ENCODE data around the gene LRRC8D. TPM values are rescaled to one million over a fixed set of nuclear protein-coding genes. Genes with fewer than 3 reads are reported as not detected.

Gene LRRC8D
- total and polyA plus RNA-seq, 8 donors: under 0.01 to 13.8 (median 5.2) TPM

- H3K27ac ChIP-seq: no peak overlapping the region
- intact Hi-C loops (cut with DNase I; ENCODE audit: low total_unique reads): no loop called here
- TF ChIP-seq POLR2A (IDR thresholded peaks at IDR 0.05): no peak
- TF ChIP-seq EP300 (IDR thresholded peaks at IDR 0.05): no peak
- TF ChIP-seq, protein P1, sequence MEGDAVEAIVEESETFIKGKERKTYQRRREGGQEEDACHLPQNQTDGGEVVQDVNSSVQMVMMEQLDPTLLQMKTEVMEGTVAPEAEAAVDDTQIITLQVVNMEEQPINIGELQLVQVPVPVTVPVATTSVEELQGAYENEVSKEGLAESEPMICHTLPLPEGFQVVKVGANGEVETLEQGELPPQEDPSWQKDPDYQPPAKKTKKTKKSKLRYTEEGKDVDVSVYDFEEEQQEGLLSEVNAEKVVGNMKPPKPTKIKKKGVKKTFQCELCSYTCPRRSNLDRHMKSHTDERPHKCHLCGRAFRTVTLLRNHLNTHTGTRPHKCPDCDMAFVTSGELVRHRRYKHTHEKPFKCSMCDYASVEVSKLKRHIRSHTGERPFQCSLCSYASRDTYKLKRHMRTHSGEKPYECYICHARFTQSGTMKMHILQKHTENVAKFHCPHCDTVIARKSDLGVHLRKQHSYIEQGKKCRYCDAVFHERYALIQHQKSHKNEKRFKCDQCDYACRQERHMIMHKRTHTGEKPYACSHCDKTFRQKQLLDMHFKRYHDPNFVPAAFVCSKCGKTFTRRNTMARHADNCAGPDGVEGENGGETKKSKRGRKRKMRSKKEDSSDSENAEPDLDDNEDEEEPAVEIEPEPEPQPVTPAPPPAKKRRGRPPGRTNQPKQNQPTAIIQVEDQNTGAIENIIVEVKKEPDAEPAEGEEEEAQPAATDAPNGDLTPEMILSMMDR (IDR thresholded peaks at IDR 0.05): no peak
- TF ChIP-seq POLR2AphosphoS5 (IDR thresholded peaks at IDR 0.05): no peak
Measured at GRCh38 chr1:89855413-89856123, 34.7 kb downstream of the LRRC8D start.

DNA sequence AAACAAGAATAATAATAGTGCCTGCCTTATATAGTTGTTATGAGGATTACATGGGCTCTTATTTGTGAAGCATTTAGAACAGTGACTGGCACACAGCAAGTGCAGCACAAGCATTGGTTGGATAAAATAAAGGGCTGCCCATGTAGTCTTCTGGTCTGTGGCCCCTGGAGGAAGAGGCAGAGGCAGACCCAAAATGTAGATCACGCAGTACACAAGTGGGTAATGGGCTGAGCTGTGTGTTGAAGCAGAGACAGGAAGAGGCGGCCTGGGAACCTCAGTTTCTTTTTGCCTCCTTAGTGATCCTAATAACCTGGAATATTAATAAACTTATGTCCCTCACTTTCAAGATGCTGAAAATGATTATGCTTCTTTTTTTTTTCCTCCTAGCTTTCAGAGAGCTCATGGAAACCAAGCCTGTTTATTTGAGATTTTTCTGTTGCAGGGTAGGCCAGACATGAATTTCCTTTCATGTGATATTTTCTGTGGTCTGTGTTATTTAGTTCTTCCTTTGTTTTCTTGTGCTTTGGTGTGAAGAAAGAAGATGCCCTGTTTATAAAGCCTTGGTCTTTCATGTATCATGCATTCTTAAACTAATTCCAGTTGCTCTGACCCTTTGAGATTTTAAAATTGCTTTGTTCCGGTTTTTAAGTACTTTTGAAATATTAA, 42.5 kb downstream of the LRRC8D start:
- H3K36me3 ChIP-seq: no peaks in the 10 kb centered on the region
- peaks cover 0 to 11% (median 2%) of the 10 kb centered on the region in 4 donors for H3K4me1 ChIP-seq
- no peak for DNase-seq
- WGBS, 5 donors: 92 to 94% (median 93%) methylated on average over 3 of the region's 3 CpGs
- intact Hi-C loops (cut with DNase I; ENCODE audit: low total_unique reads): no loop called here
- no peaks in the 10 kb centered on the region for H3K27me3 ChIP-seq
- H3K27ac ChIP-seq: no peak overlapping the region
- no peak overlapping the region for H3K4me3 ChIP-seq
- TF ChIP-seq POLR2AphosphoS5 (IDR thresholded peaks at IDR 0.05) (no peak), POLR2A (IDR thresholded peaks at IDR 0.05) (no peak), EP300 (IDR thresholded peaks at IDR 0.05) (no peak)
- TF ChIP-seq, protein P1 (IDR thresholded peaks at IDR 0.05): no peak
- H3K9me3 ChIP-seq: no peaks in the 10 kb centered on the region

More at GRCh38 chr1:89855413-89856123, 34.7 kb downstream of the LRRC8D start:
- WGBS, 5 donors: 60 to 72% (median 64%) methylated on average over 2 of the region's 2 CpGs
- Histone ChIP-seq H3K36me3 (no peaks in the 10 kb centered on the region), H3K4me1 (no peaks in the 10 kb centered on the region), H3K9me3 (no peaks in the 10 kb centered on the region), H3K27me3 (no peaks in the 10 kb centered on the region), H3K4me3 (no peak overlapping the region)
- DNase-seq: no peak

GRCh38 chr1:89865498-89866382, 44.9 kb downstream of the LRRC8D start:
- Histone ChIP-seq H3K9me3 (no peaks in the 10 kb centered on the region), H3K27me3 (no peaks in the 10 kb centered on the region), H3K4me3 (no peak overlapping the region), H3K27ac (no peak overlapping the region), H3K36me3 (peaks cover 0 to 15% (median 11%) of the 10 kb centered on the region in 4 donors), H3K4me1 (peaks cover 0 to 11% (median 2%) of the 10 kb centered on the region in 4 donors)
- 66 to 82% (median 77%) methylated on average over 4 of the region's 4 CpGs for WGBS, 5 donors
- intact Hi-C loops (cut with DNase I; ENCODE audit: low total_unique reads): no loop called here
- TF ChIP-seq EP300 (IDR thresholded peaks at IDR 0.05): no peak
- no peak for TF ChIP-seq POLR2AphosphoS5 (IDR thresholded peaks at IDR 0.05)
- no peak for TF ChIP-seq POLR2A (IDR thresholded peaks at IDR 0.05)
- TF ChIP-seq, protein P1 (IDR thresholded peaks at IDR 0.05): no peak
- peak in 1 of 2 donors; percentile 19 for DNase-seq

DNA sequence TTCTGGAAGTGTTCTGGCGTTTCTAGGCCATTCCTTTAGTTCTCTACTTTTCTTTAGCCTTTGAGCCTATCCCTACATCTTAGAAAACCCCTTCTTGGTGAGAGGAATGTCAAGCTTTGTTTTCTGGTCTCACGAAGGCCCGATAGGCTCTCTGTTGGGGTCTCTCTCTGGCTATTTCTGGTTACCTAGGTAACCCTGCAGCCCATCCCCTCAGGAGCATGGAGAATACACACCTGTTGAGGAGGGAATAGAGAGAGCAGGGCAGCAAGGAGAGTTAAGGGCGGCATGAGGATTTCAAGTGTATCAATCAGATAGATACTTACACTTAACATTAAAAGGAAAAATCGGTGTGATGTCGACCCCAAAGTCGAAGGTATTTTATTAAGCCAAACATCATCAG, 45.7 kb downstream of the LRRC8D start:
- WGBS, 5 donors: 94 to 97% (median 97%) methylated on average over 7 of the region's 7 CpGs
- H3K4me3 ChIP-seq: no peak overlapping the region
- TF ChIP-seq, protein P1 (IDR thresholded peaks at IDR 0.05): no peak
- no peak for TF ChIP-seq EP300 (IDR thresholded peaks at IDR 0.05)
- TF ChIP-seq POLR2AphosphoS5 (IDR thresholded peaks at IDR 0.05): no peak
- TF ChIP-seq POLR2A (IDR thresholded peaks at IDR 0.05): no peak
- intact Hi-C loops (cut with DNase I; ENCODE audit: low total_unique reads): no loop called here
- H3K36me3 ChIP-seq: peaks cover 0 to 15% (median 11%) of the 10 kb centered on the region in 4 donors
- peaks cover 0 to 11% (median 2%) of the 10 kb centered on the region in 4 donors for H3K4me1 ChIP-seq
- DNase-seq: no peak
- H3K9me3 ChIP-seq: no peaks in the 10 kb centered on the region
- no peak overlapping the region for H3K27ac ChIP-seq
- H3K27me3 ChIP-seq: no peaks in the 10 kb centered on the region

Measured in stomach (tissue), 9 donors.